ENCODE measurements around the gene ZG16B. TPM values are rescaled to one million over a fixed set of nuclear protein-coding genes. Genes with fewer than 3 reads are reported as not detected.

Gene ZG16B
- total RNA-seq, 1 experiment from 2014 or later: 2.3 TPM

DNA sequence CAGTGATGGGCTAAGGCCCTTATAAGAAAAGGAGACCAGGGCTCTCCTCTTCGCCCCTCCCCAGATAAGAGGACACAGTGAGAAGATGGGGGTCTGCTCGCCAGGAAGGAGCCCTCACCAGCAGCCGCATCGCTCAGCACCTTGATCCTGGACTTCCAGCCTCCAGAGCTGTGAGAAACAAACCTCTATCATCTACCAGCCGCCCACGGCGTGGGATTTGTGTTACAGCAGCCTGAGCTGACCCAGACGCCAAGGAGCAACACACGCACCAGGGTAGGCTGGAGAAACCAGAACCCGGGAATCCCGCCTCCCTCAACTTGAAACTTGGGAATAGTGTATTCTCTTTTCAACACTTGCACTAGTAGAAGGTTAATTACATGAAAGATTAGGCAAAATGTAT, 4.2 kb upstream of the ZG16B start:
- no peaks in the 10 kb centered on the region for H3K9me3 ChIP-seq (ENCODE audit: control insufficient read depth in 1 of 2, insufficient read depth in 1 of 2, low read depth in 1 of 2, low read length in 2 of 2)
- POLR2A ChIA-PET: no interaction called here
- no peak overlapping the region for H2AFZ ChIP-seq (ENCODE audit: low read depth, low read length, poor library complexity, severe bottlenecking)
- no peaks in the 10 kb centered on the region for H3K36me3 ChIP-seq (ENCODE audit: control insufficient read depth in 1 of 2, insufficient read depth in 2 of 2, low read length in 2 of 2)
- no TSS peak for BruUV-seq (replicated peaks)
- H3K27me3 ChIP-seq (ENCODE audit: insufficient read depth, low read length): no peaks in the 10 kb centered on the region
- H3K79me2 ChIP-seq (ENCODE audit: insufficient read depth, low read length): no peaks in the 10 kb centered on the region
- DNase-seq (ENCODE audit: low read depth, low spot score) (no peak), ATAC-seq (no peak)
- H3K9me2 ChIP-seq (ENCODE audit: insufficient read depth): no peaks in the 10 kb centered on the region
- no peak overlapping the region for H3K4me3 ChIP-seq (replicated peaks in 1 of 2; ENCODE audit: low read depth in 1 of 2, low read length in 2 of 2)
- RAD21 ChIA-PET (ENCODE audit: low non-redundant PET in 1 of 2, low total read pairs in 2 of 2, uncharacterized antibody in 2 of 2, unreplicated experiment in 2 of 2): no interaction called here
- H3K27ac ChIP-seq (ENCODE audit: low read depth, low read length): no peak overlapping the region
- CTCF ChIA-PET: interaction anchor here (1.2 kb wide), 1 partner anchor 42 kb away, joined by 4 read pairs; no protein-coding TSS in a partner anchor
- no peaks in the 10 kb centered on the region for H4K20me1 ChIP-seq (ENCODE audit: insufficient read depth)
- intact Hi-C loops (cut with micrococcal nuclease): no loop called here
- TF ChIP-seq SIN3A (IDR thresholded peaks at IDR 0.05; ENCODE audit: low read depth): no peak
- no peak for TF ChIP-seq ZFX (IDR thresholded peaks at IDR 0.05)
- TF ChIP-seq EZH2 (IDR thresholded peaks at IDR 0.05): no peak
- H3K4me1 ChIP-seq (ENCODE audit: control insufficient read depth in 1 of 2, insufficient read depth in 2 of 2, low read length in 2 of 2): no peaks in the 10 kb centered on the region
- H3K4me2 ChIP-seq (ENCODE audit: low read length): no peak overlapping the region
- no peak overlapping the region for H3K9ac ChIP-seq (ENCODE audit: low read length)

DNA sequence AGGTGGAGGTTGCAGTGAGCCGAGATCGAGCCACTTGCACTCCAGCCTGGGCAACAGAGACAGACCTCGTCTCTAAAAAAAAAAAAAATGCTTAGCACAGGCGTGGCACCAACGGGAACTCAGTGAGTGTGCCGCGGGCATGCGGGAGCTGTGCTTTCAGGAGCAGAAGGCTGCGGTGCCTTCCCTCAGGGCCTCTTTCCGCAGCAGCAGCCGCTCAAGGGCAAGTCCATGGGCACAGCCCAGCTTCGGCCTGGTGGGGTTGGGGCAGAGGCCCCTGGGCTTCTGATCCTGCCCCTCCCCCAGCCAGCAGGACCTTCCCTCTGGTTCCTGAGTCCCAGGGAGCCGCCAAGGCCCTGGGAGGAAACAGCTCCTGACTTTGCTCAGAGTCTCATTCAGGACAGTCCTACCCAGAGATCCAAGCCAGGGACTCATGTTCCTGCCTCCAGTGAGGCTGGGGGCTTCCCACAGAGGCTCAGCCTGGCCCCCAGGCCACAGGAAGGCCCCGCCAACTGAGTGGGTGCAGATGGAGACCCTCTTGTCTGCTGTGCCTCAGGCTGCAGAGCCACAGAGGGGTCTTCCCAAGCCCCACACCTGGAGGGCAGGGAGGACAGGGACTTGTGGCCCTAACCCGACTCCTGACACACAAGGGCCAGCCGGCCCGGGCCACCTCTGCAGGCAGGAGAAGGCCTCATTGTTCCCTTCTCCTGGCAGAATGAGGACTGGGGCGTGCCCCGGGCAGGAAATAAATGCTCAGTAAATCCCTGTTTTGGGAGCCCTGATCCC, 3.3 kb upstream of the ZG16B start:
- BruUV-seq (replicated peaks): no TSS peak
- intact Hi-C loops (cut with micrococcal nuclease): no loop called here
- Histone ChIP-seq H3K4me2 (ENCODE audit: low read length) (no peak overlapping the region), H2AFZ (ENCODE audit: low read depth, low read length, poor library complexity, severe bottlenecking) (no peak overlapping the region), H3K4me3 (replicated peaks in 1 of 2; ENCODE audit: low read depth in 1 of 2, low read length in 2 of 2) (no peak overlapping the region), H3K9me3 (ENCODE audit: control insufficient read depth in 1 of 2, insufficient read depth in 1 of 2, low read depth in 1 of 2, low read length in 2 of 2) (no peaks in the 10 kb centered on the region), H3K9ac (ENCODE audit: low read length) (no peak overlapping the region), H3K79me2 (ENCODE audit: insufficient read depth, low read length) (no peaks in the 10 kb centered on the region), H3K27me3 (ENCODE audit: insufficient read depth, low read length) (no peaks in the 10 kb centered on the region), H3K36me3 (ENCODE audit: control insufficient read depth in 1 of 2, insufficient read depth in 2 of 2, low read length in 2 of 2) (no peaks in the 10 kb centered on the region), H3K9me2 (ENCODE audit: insufficient read depth) (no peaks in the 10 kb centered on the region), H4K20me1 (ENCODE audit: insufficient read depth) (no peaks in the 10 kb centered on the region), H3K27ac (ENCODE audit: low read depth, low read length) (no peak overlapping the region), H3K4me1 (ENCODE audit: control insufficient read depth in 1 of 2, insufficient read depth in 2 of 2, low read length in 2 of 2) (no peaks in the 10 kb centered on the region)
- ChIA-PET POLR2A (no interaction called here), RAD21 (ENCODE audit: low non-redundant PET in 1 of 2, low total read pairs in 2 of 2, uncharacterized antibody in 2 of 2, unreplicated experiment in 2 of 2) (no interaction called here), CTCF (interaction anchor here (1.2 kb wide), 1 partner anchor 41 kb away, joined by 4 read pairs; no protein-coding TSS in a partner anchor)
- ATAC-seq: no peak
- no peak for DNase-seq (ENCODE audit: low read depth, low spot score)
- TF ChIP-seq, protein P1, sequence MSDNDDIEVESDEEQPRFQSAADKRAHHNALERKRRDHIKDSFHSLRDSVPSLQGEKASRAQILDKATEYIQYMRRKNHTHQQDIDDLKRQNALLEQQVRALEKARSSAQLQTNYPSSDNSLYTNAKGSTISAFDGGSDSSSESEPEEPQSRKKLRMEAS (IDR thresholded peaks at IDR 0.05): no peak
- TF ChIP-seq EGR1 (IDR thresholded peaks at IDR 0.05; ENCODE audit: low read depth) (no peak), YY1 (IDR thresholded peaks at IDR 0.05; ENCODE audit: extremely low read depth, insufficient replicate concordance, low read depth, low read length) (no peak), ZFX (IDR thresholded peaks at IDR 0.05) (no peak), POLR2AphosphoS5 (IDR thresholded peaks at IDR 0.05; ENCODE audit: low read depth, low read length) (no peak), ELF1 (IDR thresholded peaks at IDR 0.05; ENCODE audit: borderline replicate concordance, low read depth) (no peak), EZH2phosphoT487 (IDR thresholded peaks at IDR 0.05; ENCODE audit: borderline replicate concordance) (no peak), TCF7L2 (IDR thresholded peaks at IDR 0.05; ENCODE audit: borderline replicate concordance, extremely low read depth, insufficient read depth, insufficient read length) (no peak), RAD21 (IDR thresholded peaks at IDR 0.05; ENCODE audit: low read depth) (no peak), SIN3A (IDR thresholded peaks at IDR 0.05; ENCODE audit: low read depth) (no peak), EZH2 (IDR thresholded peaks at IDR 0.05) (no peak), SP1 (IDR thresholded peaks at IDR 0.05; ENCODE audit: low read depth) (no peak)
- TF ChIP-seq, protein P2, sequence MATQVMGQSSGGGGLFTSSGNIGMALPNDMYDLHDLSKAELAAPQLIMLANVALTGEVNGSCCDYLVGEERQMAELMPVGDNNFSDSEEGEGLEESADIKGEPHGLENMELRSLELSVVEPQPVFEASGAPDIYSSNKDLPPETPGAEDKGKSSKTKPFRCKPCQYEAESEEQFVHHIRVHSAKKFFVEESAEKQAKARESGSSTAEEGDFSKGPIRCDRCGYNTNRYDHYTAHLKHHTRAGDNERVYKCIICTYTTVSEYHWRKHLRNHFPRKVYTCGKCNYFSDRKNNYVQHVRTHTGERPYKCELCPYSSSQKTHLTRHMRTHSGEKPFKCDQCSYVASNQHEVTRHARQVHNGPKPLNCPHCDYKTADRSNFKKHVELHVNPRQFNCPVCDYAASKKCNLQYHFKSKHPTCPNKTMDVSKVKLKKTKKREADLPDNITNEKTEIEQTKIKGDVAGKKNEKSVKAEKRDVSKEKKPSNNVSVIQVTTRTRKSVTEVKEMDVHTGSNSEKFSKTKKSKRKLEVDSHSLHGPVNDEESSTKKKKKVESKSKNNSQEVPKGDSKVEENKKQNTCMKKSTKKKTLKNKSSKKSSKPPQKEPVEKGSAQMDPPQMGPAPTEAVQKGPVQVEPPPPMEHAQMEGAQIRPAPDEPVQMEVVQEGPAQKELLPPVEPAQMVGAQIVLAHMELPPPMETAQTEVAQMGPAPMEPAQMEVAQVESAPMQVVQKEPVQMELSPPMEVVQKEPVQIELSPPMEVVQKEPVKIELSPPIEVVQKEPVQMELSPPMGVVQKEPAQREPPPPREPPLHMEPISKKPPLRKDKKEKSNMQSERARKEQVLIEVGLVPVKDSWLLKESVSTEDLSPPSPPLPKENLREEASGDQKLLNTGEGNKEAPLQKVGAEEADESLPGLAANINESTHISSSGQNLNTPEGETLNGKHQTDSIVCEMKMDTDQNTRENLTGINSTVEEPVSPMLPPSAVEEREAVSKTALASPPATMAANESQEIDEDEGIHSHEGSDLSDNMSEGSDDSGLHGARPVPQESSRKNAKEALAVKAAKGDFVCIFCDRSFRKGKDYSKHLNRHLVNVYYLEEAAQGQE (IDR thresholded peaks at IDR 0.05; ENCODE audit: low read depth): no peak
- TF ChIP-seq, protein P3, sequence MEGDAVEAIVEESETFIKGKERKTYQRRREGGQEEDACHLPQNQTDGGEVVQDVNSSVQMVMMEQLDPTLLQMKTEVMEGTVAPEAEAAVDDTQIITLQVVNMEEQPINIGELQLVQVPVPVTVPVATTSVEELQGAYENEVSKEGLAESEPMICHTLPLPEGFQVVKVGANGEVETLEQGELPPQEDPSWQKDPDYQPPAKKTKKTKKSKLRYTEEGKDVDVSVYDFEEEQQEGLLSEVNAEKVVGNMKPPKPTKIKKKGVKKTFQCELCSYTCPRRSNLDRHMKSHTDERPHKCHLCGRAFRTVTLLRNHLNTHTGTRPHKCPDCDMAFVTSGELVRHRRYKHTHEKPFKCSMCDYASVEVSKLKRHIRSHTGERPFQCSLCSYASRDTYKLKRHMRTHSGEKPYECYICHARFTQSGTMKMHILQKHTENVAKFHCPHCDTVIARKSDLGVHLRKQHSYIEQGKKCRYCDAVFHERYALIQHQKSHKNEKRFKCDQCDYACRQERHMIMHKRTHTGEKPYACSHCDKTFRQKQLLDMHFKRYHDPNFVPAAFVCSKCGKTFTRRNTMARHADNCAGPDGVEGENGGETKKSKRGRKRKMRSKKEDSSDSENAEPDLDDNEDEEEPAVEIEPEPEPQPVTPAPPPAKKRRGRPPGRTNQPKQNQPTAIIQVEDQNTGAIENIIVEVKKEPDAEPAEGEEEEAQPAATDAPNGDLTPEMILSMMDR (IDR thresholded peaks at IDR 0.05 in 2 of 3, conservative IDR thresholded peaks at IDR 0.05 in 1 of 3; ENCODE audit: borderline replicate concordance in 1 of 3, insufficient read depth in 1 of 3, low read depth in 2 of 3, low read length in 2 of 3): no peak
